HEK293 (cell line): ENCODE results near the gene MMADHC.

Experiments used
- CTCF ChIP-seq: fragments of 450-650 bp; formaldehyde crosslinking; IDR thresholded peaks from 2 replicates; pipeline ENCODE4 v1.5.1; 2016; ENCODE audit warnings: missing biosample characterization, missing genetic modification characterization
- SP2 ChIP-seq: fragments of 450-650 bp; formaldehyde crosslinking; IDR thresholded peaks from 2 replicates; pipeline ENCODE4 v1.5.1; 2016; ENCODE audit warnings: missing biosample characterization, missing genetic modification characterization
- YY1 ChIP-seq: fragments of 450-650 bp; formaldehyde crosslinking; IDR thresholded peaks from 2 replicates; pipeline ENCODE4 v1.5.1; 2018; ENCODE audit warnings: missing biosample characterization, missing genetic modification characterization
- ZNF10 ChIP-seq: fragments of 450-650 bp; formaldehyde crosslinking; IDR thresholded peaks from 2 replicates; pipeline ENCODE4 v1.5.1; 2017; ENCODE audit warnings: missing biosample characterization, missing genetic modification characterization
- ZNF350 ChIP-seq: fragments of 450-650 bp; formaldehyde crosslinking; IDR thresholded peaks from 2 replicates; pipeline ENCODE4 v1.5.0; 2017; ENCODE audit warnings: missing biosample characterization, mild to moderate bottlenecking, missing genetic modification characterization
- ZNF404 ChIP-seq: fragments of 450-650 bp; formaldehyde crosslinking; IDR thresholded peaks from 2 replicates; pipeline ENCODE4 v1.5.1; 2017; ENCODE audit warnings: missing biosample characterization, missing genetic modification characterization

DNA sequence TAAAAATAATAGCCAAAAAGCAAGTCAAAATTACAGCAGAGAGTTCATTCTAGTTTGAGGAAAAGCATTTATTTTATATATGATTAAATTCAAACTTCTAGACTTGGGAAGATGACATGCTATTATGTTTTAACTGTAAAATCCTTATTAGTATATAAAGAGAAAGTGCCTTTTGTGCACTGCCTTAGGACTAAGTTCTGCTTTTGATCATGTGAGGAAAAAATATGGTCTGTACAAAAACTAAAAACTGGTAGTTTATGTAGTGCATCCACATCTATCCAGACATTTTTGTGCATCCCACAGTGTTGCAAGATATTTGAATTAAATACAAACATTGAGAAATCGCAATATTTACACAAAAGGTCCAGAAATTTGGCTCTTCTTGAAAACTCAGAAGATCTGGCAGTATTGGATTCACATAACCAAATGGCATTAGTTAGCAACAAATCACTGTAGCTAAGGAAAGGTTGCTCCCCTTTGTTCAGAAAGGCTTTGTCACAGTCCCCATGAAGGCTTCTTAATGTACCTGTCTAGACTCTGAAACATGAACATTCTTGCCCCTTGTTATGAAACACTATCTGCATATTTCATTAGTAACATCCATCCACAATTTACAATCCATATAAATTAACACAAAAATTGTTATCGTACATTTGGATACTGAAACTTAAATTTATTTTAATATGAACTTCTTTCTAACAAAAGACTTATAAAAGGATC is 2.2 kb downstream of the MMADHC start:
- TF ChIP-seq SP2 (no peak), ZNF404 (tag by site-specific recombination) (no peak), CTCF (tag by site-specific recombination) (no peak), ZNF350 (tag by site-specific recombination) (no peak), YY1 (tag by site-specific recombination) (no peak), ZNF10 (tag by site-specific recombination) (no peak)
